ENCODE results near the gene NPHS1.

DNA sequence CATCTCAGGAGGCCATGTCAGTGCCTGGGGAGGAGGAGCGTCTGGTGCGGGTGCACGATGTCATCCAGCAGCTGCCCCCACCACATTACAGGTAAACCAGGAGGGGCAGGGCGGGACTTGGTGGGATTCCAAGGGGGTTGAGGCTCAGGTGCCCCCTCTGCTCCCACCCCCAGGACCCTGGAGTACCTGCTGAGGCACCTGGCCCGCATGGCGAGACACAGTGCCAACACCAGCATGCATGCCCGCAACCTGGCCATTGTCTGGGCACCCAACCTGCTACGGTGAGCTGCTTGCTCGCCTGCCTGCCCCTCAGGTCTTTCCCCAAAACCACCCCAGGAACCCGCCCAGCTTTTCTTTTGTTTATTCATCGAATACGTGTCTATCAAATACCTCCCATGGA is 69.7 kb downstream of the NPHS1 start:
- TF ChIP-seq SP1 (IDR thresholded peaks at IDR 0.05), result no peak
- no peak for TF ChIP-seq GABPA (IDR thresholded peaks at IDR 0.05 in 1 of 2, conservative IDR thresholded peaks at IDR 0.05 in 1 of 2)
- no peak for TF ChIP-seq JUND (IDR thresholded peaks at IDR 0.05)

All from liver (tissue), 2 donors.